Vagina (tissue), 2 donors: ENCODE data around the gene FAM240B.

Experiments
- POLR2A ChIP-seq, 2 donors: fragments of 450-650 bp; IDR thresholded peaks; one replicate each; pipeline ENCODE4 v1.6.1; 2017; ENCODE audit warnings: antibody characterized with exemption in 2 of 2, mild to moderate bottlenecking in 2 of 2, moderate library complexity in 2 of 2
- POLR2AphosphoS5 ChIP-seq, 2 donors: sonication (generic); formaldehyde crosslinking; IDR thresholded peaks; one replicate each; pipeline ENCODE4 v1.9.0; 2017; ENCODE audit warnings: antibody characterized with exemption in 2 of 2, mild to moderate bottlenecking in 2 of 2, low read depth in 1 of 2; ENCODE audit not compliant: insufficient read depth in 1 of 2
- TF ChIP-seq, protein P1 (sequence below), 3 experiments: fragments of 450-650 bp in 2 of 3; fragments of 200-600 bp in 1 of 3; sonication (generic) in 1 of 3; IDR thresholded peaks; one replicate each; pipeline ENCODE4 v1.5.1; 2017 to 2019; ENCODE audit warnings: antibody characterized with exemption in 3 of 3, mild to moderate bottlenecking in 2 of 3, moderate library complexity in 2 of 3

DNA sequence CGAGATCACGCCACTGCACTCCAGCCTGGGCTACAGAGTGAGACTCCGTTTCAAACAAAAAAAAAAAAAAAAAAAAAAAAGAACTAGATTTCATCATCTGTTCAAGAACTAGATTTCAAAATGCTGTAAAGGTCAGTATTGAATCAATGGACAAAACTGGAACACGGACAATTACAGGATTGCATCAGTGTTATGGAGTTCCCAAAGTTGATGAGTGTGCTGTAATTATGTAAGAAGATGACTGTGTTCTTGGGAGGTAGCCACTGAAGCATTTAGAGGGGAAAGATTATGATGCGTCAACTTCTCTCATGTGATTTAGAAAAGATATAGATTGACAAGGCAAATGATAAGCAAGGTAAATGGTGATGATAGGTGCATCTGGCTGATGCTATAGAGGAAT, 6.5 kb downstream of the FAM240B start:
- TF ChIP-seq POLR2A (IDR thresholded peaks at IDR 0.05), result no peak
- TF ChIP-seq, protein P1, sequence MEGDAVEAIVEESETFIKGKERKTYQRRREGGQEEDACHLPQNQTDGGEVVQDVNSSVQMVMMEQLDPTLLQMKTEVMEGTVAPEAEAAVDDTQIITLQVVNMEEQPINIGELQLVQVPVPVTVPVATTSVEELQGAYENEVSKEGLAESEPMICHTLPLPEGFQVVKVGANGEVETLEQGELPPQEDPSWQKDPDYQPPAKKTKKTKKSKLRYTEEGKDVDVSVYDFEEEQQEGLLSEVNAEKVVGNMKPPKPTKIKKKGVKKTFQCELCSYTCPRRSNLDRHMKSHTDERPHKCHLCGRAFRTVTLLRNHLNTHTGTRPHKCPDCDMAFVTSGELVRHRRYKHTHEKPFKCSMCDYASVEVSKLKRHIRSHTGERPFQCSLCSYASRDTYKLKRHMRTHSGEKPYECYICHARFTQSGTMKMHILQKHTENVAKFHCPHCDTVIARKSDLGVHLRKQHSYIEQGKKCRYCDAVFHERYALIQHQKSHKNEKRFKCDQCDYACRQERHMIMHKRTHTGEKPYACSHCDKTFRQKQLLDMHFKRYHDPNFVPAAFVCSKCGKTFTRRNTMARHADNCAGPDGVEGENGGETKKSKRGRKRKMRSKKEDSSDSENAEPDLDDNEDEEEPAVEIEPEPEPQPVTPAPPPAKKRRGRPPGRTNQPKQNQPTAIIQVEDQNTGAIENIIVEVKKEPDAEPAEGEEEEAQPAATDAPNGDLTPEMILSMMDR (IDR thresholded peaks at IDR 0.05), result no peak
- TF ChIP-seq POLR2AphosphoS5 (IDR thresholded peaks at IDR 0.05; ENCODE audit: insufficient read depth in 1 of 2, low read depth in 1 of 2), result peak in 1 of 2 donors; percentile 40
